ENCODE results near the gene ESF1.

ESF1 gene

GRCh38 chr20:13736436-13737191 is 48.1 kb downstream of the ESF1 start:
- DNase-seq = no peak

GRCh38 chr20:13735826-13736225 is 48.9 kb downstream of the ESF1 start:
- DNase-seq = no peak

GRCh38 chr20:13723011-13723410 is 61.7 kb downstream of the ESF1 start:
- DNase-seq = no peak

- DNase-seq = no peak
Observed at GRCh38 chr20:13718171-13718570, 66.5 kb downstream of the ESF1 start.

GRCh38 chr20:13717631-13718044 is 67.1 kb downstream of the ESF1 start:
- no peak for DNase-seq

- DNase-seq = no peak
Observed at GRCh38 chr20:13715171-13715570, 69.5 kb downstream of the ESF1 start.

- no peak for DNase-seq
Observed at GRCh38 chr20:13708234-13708633, 76.5 kb downstream of the ESF1 start.

- DNase-seq = no peak
Observed at GRCh38 chr20:13703265-13703664, 81.5 kb downstream of the ESF1 start.

GRCh38 chr20:13701486-13701885 is 83.2 kb downstream of the ESF1 start:
- no peak for DNase-seq

- DNase-seq = no peak
Observed at GRCh38 chr20:13700761-13701160, 84.0 kb downstream of the ESF1 start.

GRCh38 chr20:13694420-13695150 is 90.1 kb downstream of the ESF1 start:
- no peak for DNase-seq

- DNase-seq = no peak
Observed at GRCh38 chr20:13692802-13693736, 91.7 kb downstream of the ESF1 start.

GRCh38 chr20:13690943-13691342 is 93.8 kb downstream of the ESF1 start:
- DNase-seq = no peak

- DNase-seq = no peak
Observed at GRCh38 chr20:13687815-13688214, 96.9 kb downstream of the ESF1 start.

- no peak for DNase-seq
Observed at GRCh38 chr20:13685623-13686022, 99.1 kb downstream of the ESF1 start.

- no peak for DNase-seq
Observed at GRCh38 chr20:13684566-13685222, 100.0 kb downstream of the ESF1 start.

GRCh38 chr20:13683833-13684232 is 100.9 kb downstream of the ESF1 start:
- DNase-seq = no peak

- DNase-seq = no peak
Observed at GRCh38 chr20:13681248-13682125, 103.2 kb downstream of the ESF1 start.

GRCh38 chr20:13678944-13679343 is 105.8 kb downstream of the ESF1 start:
- DNase-seq = no peak

GRCh38 chr20:13677241-13677640 is 107.5 kb downstream of the ESF1 start:
- DNase-seq = no peak

GRCh38 chr20:13676682-13677081 is 108.0 kb downstream of the ESF1 start:
- DNase-seq = no peak

- no peak for DNase-seq
Observed at GRCh38 chr20:13672690-13673089, 112.0 kb downstream of the ESF1 start.
